Measurements from ENCODE around the gene PLEKHG4B.

The PLEKHG4B gene

DNA sequence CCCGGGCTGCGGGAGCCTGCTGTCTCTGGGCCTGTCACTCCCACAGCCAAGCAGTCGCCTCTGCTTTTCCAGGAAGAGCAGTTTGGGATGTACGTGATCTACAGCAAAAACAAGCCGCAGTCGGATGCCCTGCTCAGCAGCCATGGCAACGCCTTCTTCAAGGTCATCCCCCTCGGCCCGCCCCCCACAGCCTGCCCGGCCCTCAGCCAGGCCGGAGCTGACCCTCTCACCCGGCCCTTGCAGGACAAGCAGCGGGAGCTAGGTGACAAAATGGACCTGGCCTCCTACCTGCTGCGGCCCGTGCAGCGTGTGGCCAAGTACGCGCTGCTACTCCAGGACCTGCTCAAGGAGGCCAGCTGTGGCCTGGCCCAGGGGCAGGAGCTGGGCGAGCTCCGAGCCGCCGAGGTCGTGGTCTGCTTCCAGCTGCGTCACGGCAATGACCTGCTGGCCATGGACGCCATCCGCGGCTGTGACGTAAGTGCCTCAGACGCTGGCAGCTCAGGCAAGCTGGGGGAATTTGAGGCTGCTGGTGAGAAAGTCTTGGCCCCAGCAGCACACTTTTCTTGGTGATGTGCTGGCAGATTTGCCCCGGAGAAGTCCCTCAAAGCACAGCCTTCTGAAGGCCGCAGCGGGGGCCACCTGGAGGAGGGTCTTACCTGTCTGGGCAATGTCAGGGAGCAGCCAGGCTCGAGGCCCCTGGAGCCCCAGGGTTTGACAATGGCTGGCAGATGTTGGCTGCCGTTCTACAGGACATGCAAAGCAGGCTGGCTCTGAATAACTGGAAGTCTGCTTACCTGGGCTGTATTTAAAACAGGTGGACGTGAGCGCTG lies 79.2 kb downstream of the PLEKHG4B start:
- DNase-seq (ENCODE audit: low read depth, low spot score): no peak

GRCh38 chr5:171801-172331 lies 79.9 kb downstream of the PLEKHG4B start:
- no peak for DNase-seq (ENCODE audit: low read depth, low spot score)

GRCh38 chr5:172421-172820 lies 80.5 kb downstream of the PLEKHG4B start:
- DNase-seq (ENCODE audit: low read depth, low spot score): no peak

- no peak for DNase-seq (ENCODE audit: low read depth, low spot score)
Measured at GRCh38 chr5:172841-173251, 80.9 kb downstream of the PLEKHG4B start.

DNA sequence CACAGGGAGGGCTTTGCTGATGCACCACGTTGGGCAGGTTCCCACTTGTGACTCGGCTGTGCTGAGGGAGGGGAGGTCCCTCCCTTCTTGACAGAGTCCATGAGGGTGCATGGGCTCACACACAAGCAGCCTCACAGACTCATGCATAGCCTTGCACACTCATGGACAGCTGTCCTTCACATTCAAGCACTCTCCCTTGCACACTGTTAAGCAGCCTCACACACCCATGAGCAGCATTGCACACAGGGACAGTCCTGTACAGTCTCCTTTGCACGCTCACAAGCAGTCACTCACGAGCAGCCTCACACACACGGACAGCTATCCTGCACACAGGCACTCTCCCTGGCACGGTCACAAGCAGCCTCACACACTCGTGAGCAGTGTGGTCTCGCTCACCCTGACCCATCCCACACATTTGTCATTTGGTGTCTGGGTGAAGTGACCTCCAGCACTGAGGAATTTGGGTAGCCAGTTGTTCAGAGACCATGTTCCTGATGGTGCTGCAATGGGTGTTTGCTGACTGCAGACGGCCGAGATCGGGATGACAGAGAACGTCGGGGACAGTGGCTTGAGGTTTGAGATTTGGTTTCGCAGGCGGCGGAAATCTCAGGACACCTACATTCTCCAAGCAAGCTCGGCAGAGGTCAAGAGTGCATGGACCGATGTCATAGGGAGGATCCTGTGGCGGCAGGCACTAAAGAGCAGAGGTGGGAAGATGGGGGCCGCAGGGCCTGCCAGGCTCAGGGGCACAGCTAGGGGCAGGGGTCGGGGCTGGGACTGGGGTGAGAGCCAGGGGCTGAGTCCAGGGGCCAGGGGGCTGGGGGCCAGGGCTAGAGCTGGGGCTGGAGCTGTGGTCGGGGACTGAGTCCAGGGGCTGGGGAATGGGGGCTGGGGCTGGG lies 81.7 kb downstream of the PLEKHG4B start:
- no peak for DNase-seq (ENCODE audit: low read depth, low spot score)

- no peak for DNase-seq (ENCODE audit: low read depth, low spot score)
Measured at GRCh38 chr5:174291-174600, 82.3 kb downstream of the PLEKHG4B start.

DNA sequence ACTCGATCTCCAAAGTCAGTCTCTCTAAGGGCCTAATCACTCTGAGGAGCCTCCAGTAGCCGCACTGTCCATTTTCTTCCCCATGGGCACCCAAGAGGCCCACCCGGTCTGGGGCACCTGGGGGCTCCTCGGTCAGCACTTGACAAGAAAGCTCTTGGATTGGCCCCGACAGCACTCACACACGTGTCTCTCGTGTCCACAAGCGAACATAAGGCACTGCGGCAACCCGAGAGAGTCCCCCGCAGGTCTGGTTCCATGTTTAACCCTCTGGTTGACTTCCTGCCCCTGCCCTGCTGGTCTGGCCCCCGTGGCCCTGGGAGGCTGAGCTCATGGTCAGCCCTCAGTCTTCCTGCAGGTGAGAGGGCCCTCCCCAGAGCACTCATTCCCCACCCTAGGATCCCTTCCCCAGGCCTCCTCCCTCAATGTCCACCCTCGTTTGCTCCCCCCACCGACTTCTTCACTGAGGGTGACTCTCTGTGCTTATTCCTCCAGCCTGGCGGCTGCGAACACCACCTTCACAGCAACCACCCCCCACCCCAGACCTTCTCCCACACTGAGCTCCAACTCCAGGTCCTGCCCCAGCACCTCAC lies 83.0 kb downstream of the PLEKHG4B start:
- DNase-seq (ENCODE audit: low read depth, low spot score): no peak

DNA sequence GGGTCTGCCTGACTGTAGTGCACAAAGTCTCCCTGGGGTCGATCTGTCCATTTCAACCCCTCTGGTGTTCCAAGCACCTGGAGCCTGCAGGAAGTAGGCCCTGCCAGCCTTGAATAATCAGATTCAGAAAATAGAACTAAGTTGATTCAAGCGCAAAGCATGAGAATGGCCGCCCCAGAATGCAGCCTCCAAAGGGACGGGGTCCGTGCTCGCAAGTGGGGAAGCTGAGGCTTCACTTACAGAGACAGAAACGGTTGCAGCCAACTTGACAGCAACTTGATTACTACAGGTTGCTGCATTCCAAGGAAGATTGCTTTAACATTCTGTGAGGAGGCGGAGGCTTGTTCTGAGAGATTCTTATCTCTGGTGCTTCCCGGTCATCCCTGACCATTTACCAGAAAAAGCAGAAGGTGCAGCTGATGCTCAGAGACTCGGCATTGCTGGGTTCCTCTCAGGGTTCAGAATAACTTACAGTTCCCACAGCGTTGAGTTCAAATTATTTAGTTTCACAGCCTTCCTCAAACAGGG lies 84.4 kb downstream of the PLEKHG4B start:
- no peak for DNase-seq (ENCODE audit: low read depth, low spot score)

DNA sequence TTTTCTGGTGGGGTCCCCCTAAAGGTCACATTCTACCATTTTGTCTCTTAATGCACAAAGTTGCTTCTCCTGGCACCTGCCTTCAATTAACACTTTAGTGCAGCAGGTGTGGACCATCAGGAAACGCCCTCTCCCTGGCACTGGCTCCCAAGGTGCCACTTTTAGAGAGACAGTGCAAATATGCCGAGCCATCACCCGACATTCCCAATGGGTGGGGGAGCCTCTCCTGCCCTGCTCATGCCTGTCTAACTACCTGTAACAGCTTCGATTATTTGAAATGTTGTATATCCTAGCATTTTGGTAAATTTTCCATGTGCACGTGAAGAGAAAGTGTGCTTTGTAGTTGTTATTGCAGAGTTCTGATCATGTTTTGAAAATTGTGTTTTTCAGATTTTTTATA lies 86.1 kb downstream of the PLEKHG4B start:
- no peak for DNase-seq (ENCODE audit: low read depth, low spot score)

- DNase-seq (ENCODE audit: low read depth, low spot score): no peak
Measured at GRCh38 chr5:179401-179800, 87.4 kb downstream of the PLEKHG4B start.

DNA sequence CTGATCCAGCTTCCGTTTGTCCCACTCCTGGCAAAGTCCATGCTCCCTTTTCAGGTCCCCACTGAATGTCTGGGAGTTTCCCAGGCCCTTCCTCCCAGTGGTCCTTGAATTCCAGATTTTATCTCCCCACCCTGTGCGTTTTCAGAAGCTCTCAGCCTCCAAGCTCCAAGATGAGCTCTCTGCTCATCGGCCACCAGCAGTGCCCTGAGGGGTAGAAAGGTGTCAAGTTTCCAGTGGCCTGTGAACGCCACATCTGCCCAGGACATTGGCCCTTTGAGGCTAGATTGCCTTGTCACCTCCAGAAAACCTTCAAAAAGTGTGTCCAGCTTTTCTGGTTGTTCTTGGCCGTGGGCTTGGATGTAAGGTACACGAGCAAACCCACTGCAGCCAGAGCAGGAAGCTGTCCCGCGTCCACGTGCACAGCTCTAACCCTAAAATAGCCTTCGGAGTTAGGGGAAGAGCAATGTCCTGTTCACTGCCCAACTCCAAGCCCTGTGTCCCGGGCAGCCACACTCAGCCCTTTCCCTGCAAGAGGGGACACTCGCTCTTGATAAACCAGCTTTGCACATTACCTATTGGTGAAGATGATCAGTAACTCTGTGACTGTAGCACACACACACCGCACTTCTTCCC lies 88.4 kb downstream of the PLEKHG4B start:
- no peak for DNase-seq (ENCODE audit: low read depth, low spot score)

DNA sequence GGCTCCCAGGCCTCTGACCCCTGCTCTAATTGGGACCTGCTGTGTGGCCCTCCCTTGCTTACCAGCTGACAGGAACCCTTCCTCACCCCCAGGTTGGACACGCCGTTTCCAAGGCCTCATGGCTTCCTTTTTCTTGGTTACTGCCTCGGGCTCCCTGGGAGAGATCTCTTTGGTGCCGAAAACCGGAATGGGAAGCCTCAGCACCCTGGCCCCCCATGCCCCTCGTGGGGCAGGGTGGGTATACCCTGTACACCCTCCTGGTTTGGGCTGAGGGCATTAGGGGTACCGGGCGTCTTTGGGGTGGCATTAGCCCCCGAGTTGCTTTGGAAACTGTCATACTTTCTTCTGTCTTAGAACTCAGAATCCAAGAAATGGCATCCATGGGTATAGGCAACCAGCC lies 89.2 kb downstream of the PLEKHG4B start:
- no peak for DNase-seq (ENCODE audit: low read depth, low spot score)

- DNase-seq (ENCODE audit: low read depth, low spot score): no peak
Measured at GRCh38 chr5:181566-181965, 89.6 kb downstream of the PLEKHG4B start.

- no peak for DNase-seq (ENCODE audit: low read depth, low spot score)
Measured at GRCh38 chr5:182126-182525, 90.2 kb downstream of the PLEKHG4B start.

- DNase-seq (ENCODE audit: low read depth, low spot score): no peak
Measured at GRCh38 chr5:184471-184870, 92.5 kb downstream of the PLEKHG4B start.

DNA sequence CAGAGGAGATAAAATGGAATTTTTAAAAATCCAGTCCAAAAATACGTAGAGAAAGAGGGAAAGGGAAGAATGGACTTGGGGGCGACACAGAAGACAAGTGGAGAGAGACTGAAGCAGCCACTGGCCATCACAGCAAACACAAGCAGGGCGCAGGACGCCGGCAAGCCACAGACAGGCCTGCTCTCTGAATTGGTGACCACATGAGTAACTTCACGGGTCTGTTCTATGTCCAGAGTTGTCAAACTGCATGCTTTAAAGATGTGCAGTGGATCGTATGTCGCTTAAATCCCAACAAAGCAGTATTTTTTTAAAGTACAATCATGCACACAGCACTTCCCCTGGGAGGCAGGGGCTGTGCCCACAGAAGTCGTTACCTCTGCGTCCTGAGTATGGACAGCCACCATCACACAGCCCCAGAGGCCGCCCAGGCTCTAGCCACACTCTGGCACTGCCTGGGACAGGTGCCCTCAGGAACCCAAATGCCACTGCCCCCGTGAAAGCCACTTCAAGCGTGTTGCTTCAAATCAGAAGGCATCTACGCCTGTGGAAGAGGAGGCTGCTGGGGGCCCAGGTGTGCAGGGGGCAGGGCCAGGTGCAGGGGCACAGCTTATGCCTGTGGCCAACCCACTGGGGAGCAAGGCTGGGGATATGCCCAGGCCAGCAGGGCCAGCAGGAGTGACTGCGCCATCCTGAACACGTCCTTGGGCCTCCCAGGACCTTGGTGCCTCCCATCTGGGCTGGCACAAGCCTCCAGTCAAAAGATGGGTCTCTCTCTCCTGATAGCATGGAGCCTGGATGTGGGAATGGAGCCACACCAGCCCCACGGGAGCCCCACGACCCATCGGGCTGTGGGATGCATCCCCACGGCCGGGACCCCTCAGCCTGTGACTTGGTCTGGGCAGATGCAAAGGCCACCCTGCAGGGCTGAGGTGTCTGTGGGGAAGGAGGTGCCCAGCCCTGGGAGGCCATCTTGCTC lies 93.4 kb downstream of the PLEKHG4B start:
- no peak for DNase-seq (ENCODE audit: low read depth, low spot score)

DNA sequence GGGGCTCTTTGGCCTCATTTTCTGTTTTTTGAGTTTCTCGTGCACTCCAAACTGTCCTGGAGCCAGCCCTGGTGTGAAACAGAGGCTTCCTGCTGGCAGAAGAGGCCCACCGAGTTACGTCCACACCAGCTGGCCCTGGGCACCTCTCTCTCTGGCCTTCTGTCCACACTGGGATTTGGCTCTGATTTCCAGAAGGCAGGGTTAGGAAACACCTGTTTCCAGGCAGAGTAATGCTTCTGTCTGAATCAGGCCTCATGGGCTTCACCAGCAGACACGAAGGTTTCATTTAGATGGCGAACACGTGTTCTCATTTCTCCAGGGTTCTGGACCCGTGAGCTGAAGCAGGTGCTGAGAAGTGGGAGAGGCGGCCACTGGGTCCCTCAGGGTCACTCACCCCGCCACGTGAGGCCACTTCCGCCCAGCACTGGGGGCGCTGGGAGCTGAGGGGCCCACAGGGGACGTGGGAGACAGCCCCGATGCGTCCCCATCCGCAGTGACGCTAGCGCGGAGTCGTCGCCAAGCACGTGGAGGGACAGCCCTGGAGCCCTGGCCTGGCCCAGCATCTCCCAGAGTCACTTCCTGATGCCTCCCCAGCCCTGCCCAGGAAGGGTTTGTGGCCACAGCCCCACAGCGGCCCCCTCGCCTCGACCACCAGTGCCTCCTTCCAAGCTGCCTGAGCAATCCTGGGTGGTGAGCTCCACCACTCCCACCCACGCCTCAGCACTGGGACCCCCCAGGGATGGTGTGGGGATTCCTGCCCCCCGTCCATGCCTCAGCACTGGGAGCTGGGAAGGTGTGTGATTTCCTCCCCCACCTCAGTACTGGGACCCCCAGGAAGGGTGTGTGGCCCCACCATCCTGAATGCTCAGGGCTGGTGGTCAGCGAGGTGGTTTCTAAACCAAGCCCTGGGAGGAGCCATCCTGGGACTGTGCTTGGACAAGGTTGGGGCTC lies 94.4 kb downstream of the PLEKHG4B start:
- DNase-seq (ENCODE audit: low read depth, low spot score): no peak

GRCh38 chr5:187042-187431 lies 95.1 kb downstream of the PLEKHG4B start:
- DNase-seq (ENCODE audit: low read depth, low spot score): no peak
